Measurements from ENCODE around the gene FILIP1.
A peak's percentile ranks its signal among the peaks of the same experiment; 100 is the strongest.

FILIP1 gene

GRCh38 chr6:75348882-75349261 lies 144.7 kb downstream of the FILIP1 start:
- H3K27ac ChIP-seq = no peak overlapping the region
- DNase-seq (ENCODE audit: low read depth, low spot score) = no peak

GRCh38 chr6:75347898-75348610 lies 145.5 kb downstream of the FILIP1 start:
- H3K27ac ChIP-seq = no peak overlapping the region
- no peak for DNase-seq (ENCODE audit: low read depth, low spot score)

GRCh38 chr6:75345413-75345812 lies 148.2 kb downstream of the FILIP1 start:
- no peak overlapping the region for H3K27ac ChIP-seq
- no peak for DNase-seq (ENCODE audit: low read depth, low spot score)

DNA sequence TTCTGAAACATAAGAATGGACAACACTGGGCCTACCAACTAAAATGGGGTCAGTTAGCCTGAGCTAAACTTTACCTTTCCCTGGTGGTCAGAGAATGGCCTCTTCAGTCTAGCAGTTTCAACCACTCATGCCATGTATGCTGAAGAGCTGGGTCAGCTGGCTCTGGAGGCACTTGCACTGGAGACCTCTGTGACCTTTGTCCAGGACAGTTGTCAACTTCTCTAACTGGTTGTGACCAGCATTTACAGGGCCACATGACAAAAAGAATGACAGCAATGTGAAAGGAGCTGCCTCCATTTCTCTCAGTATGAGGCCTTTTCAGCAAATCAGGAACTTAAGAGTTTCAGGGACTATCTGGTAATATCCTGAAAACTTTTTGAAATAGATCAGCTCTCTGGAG lies 149.1 kb downstream of the FILIP1 start:
- H3K27ac ChIP-seq = no peak overlapping the region
- no peak for DNase-seq (ENCODE audit: low read depth, low spot score)

DNA sequence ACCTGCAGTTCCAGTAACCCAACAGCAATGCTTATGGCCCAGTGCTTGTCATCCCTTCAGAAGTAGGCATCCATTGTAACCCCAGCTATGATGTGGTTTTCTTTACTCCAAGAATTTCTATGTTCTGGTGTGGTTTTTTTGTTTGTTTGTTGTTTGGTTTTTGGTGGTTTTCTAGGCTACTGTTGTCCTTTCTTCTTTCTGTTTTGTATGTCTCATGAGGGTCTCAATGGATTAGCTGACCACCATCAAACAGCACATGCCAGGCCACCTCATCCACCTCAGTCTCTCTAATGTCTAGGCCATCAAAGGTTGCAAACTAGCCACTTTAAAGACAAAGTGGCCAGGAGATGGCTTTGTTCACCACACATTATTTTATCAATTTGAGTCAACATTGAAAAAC lies 149.6 kb downstream of the FILIP1 start:
- DNase-seq (ENCODE audit: low read depth, low spot score) = no peak

GRCh38 chr6:75337835-75338580 lies 155.6 kb downstream of the FILIP1 start:
- no peak for DNase-seq (ENCODE audit: low read depth, low spot score)
- H3K27ac ChIP-seq = no peak overlapping the region

More for the DNA sequence above, 149.6 kb downstream of the FILIP1 start:
- H3K27ac ChIP-seq = no peak overlapping the region

DNA sequence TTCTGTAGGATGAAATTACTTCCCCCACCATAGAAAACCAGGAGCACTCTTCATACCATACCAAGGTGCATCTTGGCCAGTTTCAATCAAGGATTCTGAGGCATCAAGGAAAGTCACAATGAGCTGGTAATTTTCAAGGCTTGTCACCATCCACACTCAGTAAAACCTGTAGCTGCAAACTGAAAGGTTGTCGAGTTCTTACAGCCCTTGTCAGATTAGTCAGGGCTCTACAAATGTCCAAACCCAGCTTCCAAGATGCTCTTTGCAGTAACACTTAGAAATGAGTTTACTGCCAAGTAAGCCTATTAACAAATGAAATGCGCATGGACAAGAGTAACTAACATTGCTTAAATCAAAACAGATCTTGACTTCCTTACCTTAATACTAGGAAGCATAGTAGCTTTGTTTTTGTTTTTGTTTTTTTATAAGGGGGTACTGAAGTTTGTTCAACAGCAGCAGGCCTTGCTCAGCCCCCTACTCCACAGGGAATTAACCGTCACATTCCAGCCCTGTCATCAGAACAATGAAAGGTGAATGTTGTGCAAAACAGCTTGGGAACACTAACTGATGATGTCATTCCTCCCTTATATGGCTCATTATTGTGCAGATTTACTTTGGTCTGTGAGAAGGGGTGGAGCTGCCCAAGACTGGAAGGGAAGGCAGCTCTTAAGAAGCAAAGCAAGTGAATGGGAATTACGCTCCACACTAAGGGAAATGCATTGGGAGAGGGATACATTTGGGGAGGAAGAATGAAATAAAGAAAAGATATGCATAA lies 159.1 kb downstream of the FILIP1 start:
- no peak for DNase-seq (ENCODE audit: low read depth, low spot score)
- no peak overlapping the region for H3K27ac ChIP-seq

DNA sequence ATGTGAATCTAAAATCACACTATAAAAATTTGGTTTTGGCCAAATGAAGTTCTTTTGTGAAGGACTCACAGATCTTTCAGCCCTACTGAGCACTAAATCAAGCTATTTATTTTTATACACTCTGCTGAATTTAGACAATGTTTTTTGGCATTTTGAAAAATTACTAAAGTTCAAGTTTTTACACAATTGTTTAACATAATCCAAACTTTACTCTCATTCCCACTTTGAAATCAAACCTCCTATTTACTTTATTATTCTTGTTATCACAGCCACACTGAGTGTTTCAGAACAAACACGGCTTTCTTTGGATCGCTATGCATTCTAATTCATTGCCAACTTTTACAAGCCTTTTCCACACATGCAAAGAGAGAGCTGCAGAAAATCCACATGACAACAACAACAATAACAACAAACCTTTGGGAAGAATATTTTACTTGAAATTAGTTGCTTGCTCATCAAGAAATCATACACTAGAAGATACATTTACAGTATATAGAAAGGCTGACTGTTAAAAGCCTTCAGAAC lies 159.9 kb downstream of the FILIP1 start:
- DNase-seq (ENCODE audit: low read depth, low spot score) = no peak
- no peak overlapping the region for H3K27ac ChIP-seq

GRCh38 chr6:75331151-75331550 lies 162.4 kb downstream of the FILIP1 start:
- no peak overlapping the region for H3K27ac ChIP-seq
- peak; percentile 10 for DNase-seq (ENCODE audit: low read depth, low spot score)

GRCh38 chr6:75329703-75330102 lies 163.9 kb downstream of the FILIP1 start:
- DNase-seq (ENCODE audit: low read depth, low spot score) = no peak
- no peak overlapping the region for H3K27ac ChIP-seq

GRCh38 chr6:75327807-75328206 lies 165.8 kb downstream of the FILIP1 start:
- H3K27ac ChIP-seq = no peak overlapping the region
- DNase-seq (ENCODE audit: low read depth, low spot score) = no peak

DNA sequence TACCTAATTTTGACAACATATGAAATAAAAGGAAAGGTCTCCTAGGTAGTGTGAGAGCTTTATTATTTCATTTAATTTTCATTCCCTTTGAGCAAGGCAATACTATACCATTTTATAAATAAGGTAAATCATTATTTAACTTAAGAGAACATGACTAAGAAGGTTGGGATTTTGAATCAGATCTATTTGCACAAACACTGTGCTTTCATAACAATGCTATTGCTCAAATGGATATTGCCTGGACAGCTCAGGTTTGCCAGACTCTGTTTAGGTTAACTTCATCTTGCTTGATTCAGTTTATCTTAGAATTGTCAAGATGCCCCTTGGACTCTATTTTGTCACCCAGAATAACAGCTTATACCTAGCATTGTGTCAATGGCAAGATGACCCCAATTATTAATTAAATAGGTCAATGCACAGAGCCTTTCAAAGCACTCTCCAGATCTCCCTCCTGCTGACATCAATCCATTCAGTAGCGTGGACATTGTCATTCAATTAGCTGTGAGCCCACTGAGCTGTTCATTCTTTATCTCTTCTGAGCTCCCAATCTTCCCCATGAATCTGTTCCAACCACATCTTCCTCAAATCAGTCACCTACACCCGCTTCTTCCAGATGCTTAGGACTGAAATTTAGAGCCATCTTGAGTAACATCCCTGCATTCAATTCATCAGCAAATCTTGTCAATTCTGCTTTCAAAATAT lies 166.9 kb downstream of the FILIP1 start:
- H3K27ac ChIP-seq = no peak overlapping the region
- peak; percentile 10 for DNase-seq (ENCODE audit: low read depth, low spot score)

DNA sequence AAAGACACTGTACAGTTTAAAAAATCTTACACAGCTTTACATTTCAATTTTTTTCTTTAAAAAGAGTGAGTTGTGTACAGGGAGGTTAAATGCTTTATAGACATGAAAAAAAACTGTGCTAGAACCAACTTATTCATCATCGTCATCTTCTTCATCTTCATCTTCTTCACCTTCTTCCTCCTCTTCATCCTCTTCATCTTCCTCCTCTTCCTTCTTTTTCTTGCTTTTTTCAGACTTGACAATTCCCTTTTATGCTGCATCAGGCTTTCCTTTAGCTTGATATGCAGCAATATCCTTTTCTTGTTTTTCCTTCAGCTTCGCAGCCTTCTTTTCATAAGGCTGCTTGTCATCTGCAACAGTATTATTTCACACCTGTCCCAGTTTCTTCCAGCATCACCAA lies 174.7 kb downstream of the FILIP1 start:
- no peak for DNase-seq (ENCODE audit: low read depth, low spot score)
- H3K27ac ChIP-seq = no peak overlapping the region

- H3K27ac ChIP-seq = no peak overlapping the region
- no peak for DNase-seq (ENCODE audit: low read depth, low spot score)
These were observed 175.9 kb downstream of the FILIP1 start for GRCh38 chr6:75317503-75318206.

- no peak for DNase-seq (ENCODE audit: low read depth, low spot score)
- no peak overlapping the region for H3K27ac ChIP-seq
These were observed 177.6 kb downstream of the FILIP1 start for GRCh38 chr6:75315978-75316377.

DNA sequence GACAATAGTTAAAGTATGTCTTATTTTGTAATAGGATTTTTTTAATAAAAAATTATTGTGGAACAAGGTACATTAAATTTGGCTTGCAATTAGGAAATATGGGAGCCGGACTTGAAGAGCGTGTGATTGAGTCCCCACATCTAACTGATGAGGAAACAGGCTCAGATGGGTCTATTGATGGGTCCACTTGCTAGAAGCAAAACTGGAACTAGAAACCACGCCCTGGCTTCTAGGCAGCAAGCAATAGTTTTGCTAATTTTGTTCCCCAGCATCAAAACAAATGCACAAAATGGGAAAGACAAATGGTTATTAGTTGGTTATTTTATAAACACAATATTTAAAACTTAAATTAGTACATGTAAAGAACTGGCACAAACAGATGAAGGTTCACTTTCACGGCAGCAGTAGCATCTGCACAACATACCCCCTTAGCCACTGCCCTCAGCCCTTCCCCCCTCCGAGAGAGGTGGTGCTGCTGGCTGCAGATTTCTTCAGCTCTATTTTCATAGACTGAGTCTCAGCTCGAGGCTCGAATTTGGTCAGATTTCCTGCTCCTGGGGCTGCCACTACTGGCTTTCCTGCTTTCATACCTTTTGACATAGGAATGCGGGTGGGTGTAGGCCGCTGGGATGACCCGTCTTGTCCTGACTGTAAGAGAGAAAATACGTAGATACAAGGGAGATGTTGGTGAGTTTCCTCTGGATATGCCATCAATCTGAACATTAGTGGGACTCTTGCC lies 185.2 kb downstream of the FILIP1 start:
- H3K27ac ChIP-seq = no peak overlapping the region
- no peak for DNase-seq (ENCODE audit: low read depth, low spot score)

- no peak overlapping the region for H3K27ac ChIP-seq
- no peak for DNase-seq (ENCODE audit: low read depth, low spot score)
These were observed 186.1 kb downstream of the FILIP1 start for GRCh38 chr6:75307364-75308004.

DNA sequence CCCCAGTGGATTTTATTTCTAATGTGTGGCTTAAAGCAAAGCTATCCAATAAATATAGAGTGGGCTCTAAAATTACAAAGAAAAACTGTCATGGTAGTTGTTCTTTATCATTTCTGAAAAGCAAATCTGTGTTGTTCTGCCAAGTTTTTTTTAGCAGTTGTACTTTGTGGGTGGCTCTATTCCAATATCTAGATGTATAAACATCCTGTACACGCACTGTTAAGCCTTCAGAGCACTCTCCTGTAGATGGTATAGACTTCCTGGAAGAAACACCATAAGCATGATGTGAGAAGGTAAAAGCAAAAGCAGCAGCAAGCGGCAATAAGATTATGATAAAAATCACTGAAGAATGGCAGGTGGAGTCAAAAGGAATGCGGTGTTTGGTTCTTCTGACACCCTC lies 187.5 kb downstream of the FILIP1 start:
- no peak for DNase-seq (ENCODE audit: low read depth, low spot score)
- H3K27ac ChIP-seq = no peak overlapping the region

- DNase-seq (ENCODE audit: low read depth, low spot score) = no peak
- no peak overlapping the region for H3K27ac ChIP-seq
These were observed 188.0 kb downstream of the FILIP1 start for GRCh38 chr6:75305573-75305972.

Measured in epithelial cell of prostate (primary cell).